ENCODE data around the gene HECTD2. TPM values are rescaled to one million over a fixed set of nuclear protein-coding genes. Genes with fewer than 3 reads are reported as not detected.
A peak's percentile ranks its signal among the peaks of the same experiment; 100 is the strongest.
"Not testable (repeated sequence)": the region's sequence is repeated elsewhere in the genome, so short reads cannot be mapped to it uniquely, and the experiment has no call there.

Gene HECTD2
- polyA plus RNA-seq (ENCODE audit: insufficient read length in 4 of 4), result 10 to 100 TPM; 26.3 to 37.1 (median 29.4) TPM

- peak in 3 of 4 donors; percentile 51 to 76 (median 66) for DNase-seq (ENCODE audit: low read depth in 4 of 4, low spot score in 2 of 4)
These were observed at the start of gene HECTD2 for GRCh38 chr10:91409869-91410637. Gene HECTD2 (plus strand): TSS chr10:91410344. CDS start chr10:91410439, 95 bp downstream.

- DNase-seq (ENCODE audit: low read depth in 4 of 4, low spot score in 2 of 4), result no peak
These were observed 49.7 kb upstream of the HECTD2 start for GRCh38 chr10:91360461-91360860.

GRCh38 chr10:91365519-91365918, 44.6 kb upstream of the HECTD2 start:
- not testable (repeated sequence) for DNase-seq (ENCODE audit: low read depth in 4 of 4, low spot score in 2 of 4)

- DNase-seq (ENCODE audit: low read depth in 4 of 4, low spot score in 2 of 4), result no peak
These were observed 43.4 kb upstream of the HECTD2 start for GRCh38 chr10:91366704-91367103.

- no peak for DNase-seq (ENCODE audit: low read depth in 4 of 4, low spot score in 2 of 4)
These were observed 43.0 kb upstream of the HECTD2 start for GRCh38 chr10:91367127-91367531.

- DNase-seq (ENCODE audit: low read depth in 4 of 4, low spot score in 2 of 4), result no peak
These were observed 42.6 kb upstream of the HECTD2 start for GRCh38 chr10:91367558-91367957.

- not testable (repeated sequence) for DNase-seq (ENCODE audit: low read depth in 4 of 4, low spot score in 2 of 4)
These were observed 40.1 kb upstream of the HECTD2 start for GRCh38 chr10:91369978-91370589.

- no peak for DNase-seq (ENCODE audit: low read depth in 4 of 4, low spot score in 2 of 4)
These were observed 36.1 kb upstream of the HECTD2 start for GRCh38 chr10:91374052-91374451.

- DNase-seq (ENCODE audit: low read depth in 4 of 4, low spot score in 2 of 4), result no peak
These were observed 32.1 kb upstream of the HECTD2 start for GRCh38 chr10:91378061-91378460.

GRCh38 chr10:91380873-91381256, 29.3 kb upstream of the HECTD2 start:
- no peak for DNase-seq (ENCODE audit: low read depth in 4 of 4, low spot score in 2 of 4)

GRCh38 chr10:91381257-91381891, 28.8 kb upstream of the HECTD2 start:
- no peak for DNase-seq (ENCODE audit: low read depth in 4 of 4, low spot score in 2 of 4)

- DNase-seq (ENCODE audit: low read depth in 4 of 4, low spot score in 2 of 4), result no peak
These were observed 24.6 kb upstream of the HECTD2 start for GRCh38 chr10:91385306-91386085.

GRCh38 chr10:91389636-91390512, 20.3 kb upstream of the HECTD2 start:
- peak in 2 of 4 donors; percentile 28 to 43 for DNase-seq (ENCODE audit: low read depth in 4 of 4, low spot score in 2 of 4)

- DNase-seq (ENCODE audit: low read depth in 4 of 4, low spot score in 2 of 4), result not testable (repeated sequence)
These were observed 19.7 kb upstream of the HECTD2 start for GRCh38 chr10:91390513-91390825.

- no peak for DNase-seq (ENCODE audit: low read depth in 4 of 4, low spot score in 2 of 4)
These were observed 18.2 kb upstream of the HECTD2 start for GRCh38 chr10:91391920-91392319.

GRCh38 chr10:91406322-91406721, 3.8 kb upstream of the HECTD2 start:
- no peak for DNase-seq (ENCODE audit: low read depth in 4 of 4, low spot score in 2 of 4)

- peak; percentile 65 to 85 (median 78) for DNase-seq (ENCODE audit: low read depth in 4 of 4, low spot score in 2 of 4)
These were observed 875 bp upstream of the HECTD2 start for GRCh38 chr10:91409069-91409868.

- peak; percentile 35 to 69 (median 43) for DNase-seq (ENCODE audit: low read depth in 4 of 4, low spot score in 2 of 4)
These were observed 661 bp downstream of the HECTD2 start for GRCh38 chr10:91410638-91411371.
